Endothelial cell of umbilical vein (primary cell): ENCODE measurements around the gene CDCP2. TPM values are rescaled to one million over a fixed set of nuclear protein-coding genes. Genes with fewer than 3 reads are reported as not detected.

Source experiments
- BruUV-seq: library from RNA; stranded (reverse); fragments of 400-500 nt; replicated peaks from 2 replicates; lab custom pipeline; 2021; lab: Mats Ljungman, UMichigan
- CTCF ChIA-PET: fragments of 300-600, 350-600 bp; sonication (Branson Sonifier 250); formaldehyde crosslinking; loops from one replicate; lab custom pipeline; 2021; ENCODE audit warnings: antibody characterized with exemption, inconsistent platforms; lab: Charles Lee
- POLR2A ChIA-PET: fragments of 300-600, 350-600 bp; sonication (Branson Sonifier 250); formaldehyde crosslinking; loops from one replicate; lab custom pipeline; 2021; ENCODE audit warnings: antibody characterized with exemption, inconsistent platforms; lab: Charles Lee
- DNase-seq: peaks from one replicate; pipeline ENCODE4 v3.0.0-alpha.2; 2011; ENCODE audit warnings: low read depth, low spot score
- FAIRE-seq: peaks from 2 replicates; lab custom pipeline; 2011; peaks lifted over from hg19 to GRCh38; lab: Jason Lieb, UNC
- H2AFZ ChIP-seq: 2 replicates; pipeline ENCODE4 v1.6.0; 2012; ENCODE audit warnings: low read depth, low read length, control low read depth, inconsistent platforms
- H3K27ac ChIP-seq: 2 replicates; pipeline ENCODE4 v1.5.1; 2011; ENCODE audit warnings: low read depth, mild to moderate bottlenecking, control low read depth, low read length, moderate library complexity; ENCODE audit not compliant: insufficient read depth
- H3K27me3 ChIP-seq, 2 experiments: 2 replicates each; pipeline versions ENCODE4 v1.6.0 to v1.6.1; 2011; ENCODE audit warnings: low read length in 2 of 2, mixed read lengths in 1 of 2; ENCODE audit not compliant: control insufficient read depth in 2 of 2, insufficient read depth in 2 of 2
- H3K36me3 ChIP-seq, 2 experiments: 2 replicates in 1 of 2; 3 replicates in 1 of 2; pipeline ENCODE4 v1.5.1; 2011; ENCODE audit warnings: low read length in 2 of 2, mild to moderate bottlenecking in 1 of 2, moderate library complexity in 1 of 2; ENCODE audit not compliant: control insufficient read depth in 2 of 2, insufficient read depth in 2 of 2; ENCODE audit errors: extremely low read depth in 1 of 2
- H3K4me1 ChIP-seq: 3 replicates; pipeline ENCODE4 v1.5.1; 2011; ENCODE audit warnings: mild to moderate bottlenecking, low read length; ENCODE audit not compliant: control insufficient read depth, insufficient read depth; ENCODE audit errors: extremely low read depth
- H3K4me2 ChIP-seq: 2 replicates; pipeline ENCODE4 v1.6.1; 2011; ENCODE audit warnings: low read length, control low read depth, mixed read lengths; ENCODE audit not compliant: insufficient read depth
- H3K4me3 ChIP-seq, 3 experiments: fragments of 200-600 bp in 1 of 3; sonication (generic), shearing (Covaris generic) in 1 of 3; replicated peaks in 1 of 3; 2 replicates each; pipeline ENCODE4 v1.5.1; 2011 to 2016; ENCODE audit warnings: control low read depth in 3 of 3, low read length in 3 of 3, mild to moderate bottlenecking in 2 of 3, inconsistent platforms in 1 of 3, low read depth in 1 of 3, moderate library complexity in 1 of 3; ENCODE audit not compliant: insufficient read depth in 1 of 3
- H3K79me2 ChIP-seq: 2 replicates; pipeline ENCODE4 v1.6.0; 2012; ENCODE audit warnings: low read length, inconsistent platforms; ENCODE audit not compliant: control insufficient read depth, insufficient read depth
- H3K9ac ChIP-seq: replicated peaks from 2 replicates; pipeline ENCODE3; 2011; ENCODE audit warnings: low read length, control low read depth; ENCODE audit not compliant: insufficient read depth; ENCODE audit errors: extremely low read depth
- H3K9me1 ChIP-seq: replicated peaks from 3 replicates; pipeline ENCODE4 v1.6.0; 2011; ENCODE audit warnings: mild to moderate bottlenecking, low read length; ENCODE audit not compliant: control insufficient read depth, insufficient read depth; ENCODE audit errors: extremely low read depth
- H3K9me3 ChIP-seq: replicated peaks from 2 replicates; pipeline ENCODE4 v1.5.1; 2012; ENCODE audit warnings: low read length, inconsistent platforms; ENCODE audit not compliant: control insufficient read depth, insufficient read depth
- H4K20me1 ChIP-seq: replicated peaks from 2 replicates; pipeline ENCODE3; 2011; ENCODE audit warnings: mild to moderate bottlenecking, low read length; ENCODE audit not compliant: control insufficient read depth, insufficient read depth; ENCODE audit errors: extremely low read depth
- CTCF ChIP-seq, 2 donors: IDR thresholded peaks; 1 replicate in 1 of 2; 2 replicates in 1 of 2; pipeline ENCODE4 v1.5.1; 2011; ENCODE audit warnings: low read length in 2 of 2, mild to moderate bottlenecking in 2 of 2, moderate library complexity in 2 of 2, control low read depth in 1 of 2, inconsistent platforms in 1 of 2, low read depth in 1 of 2; ENCODE audit not compliant: insufficient read depth in 1 of 2; ENCODE audit errors: extremely low read depth in 1 of 2
- EZH2 ChIP-seq: IDR thresholded peaks from 2 replicates; pipeline ENCODE4 v1.6.1; 2012; ENCODE audit warnings: borderline replicate concordance, low read depth, mild to moderate bottlenecking, moderate library complexity, low read length, inconsistent platforms; ENCODE audit not compliant: severe bottlenecking
- FOS ChIP-seq: IDR thresholded peaks from 2 replicates; pipeline ENCODE4 v1.6.1; 2011; ENCODE audit warnings: mild to moderate bottlenecking, low read length, moderate library complexity, borderline replicate concordance; ENCODE audit not compliant: insufficient read depth
- GATA2 ChIP-seq: IDR thresholded peaks from 2 replicates; pipeline ENCODE4 v1.7.0; 2011; ENCODE audit warnings: low read depth, mild to moderate bottlenecking, moderate library complexity, mixed read lengths, low read length; ENCODE audit not compliant: insufficient read length, insufficient read depth
- JUN ChIP-seq: IDR thresholded peaks from 2 replicates; pipeline ENCODE4 v1.6.1; 2011; ENCODE audit warnings: borderline replicate concordance, low read depth; ENCODE audit not compliant: insufficient read length, insufficient read depth
- MAX ChIP-seq: IDR thresholded peaks from 2 replicates; pipeline ENCODE4 v1.6.1; 2011; ENCODE audit not compliant: insufficient read depth, insufficient read length
- MYC ChIP-seq: IDR thresholded peaks from one replicate; pipeline ENCODE4 v1.6.1; 2011; ENCODE audit warnings: mild to moderate bottlenecking, low read depth, low read length
- POLR2A ChIP-seq: IDR thresholded peaks from 2 replicates; pipeline ENCODE4 v1.6.1; 2012; ENCODE audit warnings: low read depth, mild to moderate bottlenecking, control low read depth, low read length
- POLR2AphosphoS5 ChIP-seq: IDR thresholded peaks from 2 replicates; pipeline ENCODE4 v1.6.1; 2012; ENCODE audit warnings: low read depth, mild to moderate bottlenecking, control low read depth, low read length, moderate library complexity; ENCODE audit not compliant: insufficient read depth
- dilution Hi-C: fragments of 300-500 bp; cut with MboI; formaldehyde crosslinking; loops from one replicate; pipeline ENCODE4 v1.15.0; 2019; ENCODE audit warnings: low sequenced_read_pairs; ENCODE audit not compliant: extremely low pct_ligation_motif_present
- intact Hi-C: fragments of 100-400 bp; cut with micrococcal nuclease; formaldehyde crosslinking; loops from one replicate; pipeline ENCODE4 v1.10.0; 2022
- polyA plus RNA-seq, 4 experiments: library from polyadenylated mRNA; depleted of rRNA in 3 of 4; stranded (reverse) in 3 of 4; unstranded in 1 of 4; fragments of >200 nt; gene quantifications; 2 replicates each; pipeline versions ENCODE4 v1.2.1 to v1.2.3, GENCODE V29; 2011 to 2012; ENCODE audit warnings: missing spikeins in 1 of 4
- total RNA-seq: library from RNA; stranded (reverse); gene quantifications from 2 replicates; pipeline ENCODE4 v1.2.3, GENCODE V29; 2021

CDCP2 gene
- total and polyA plus RNA-seq, 2 donors (not counting 3 experiments of a cell fraction or from before 2014, with no cell fraction given) = 0.10 TPM; not detected in 1

DNA sequence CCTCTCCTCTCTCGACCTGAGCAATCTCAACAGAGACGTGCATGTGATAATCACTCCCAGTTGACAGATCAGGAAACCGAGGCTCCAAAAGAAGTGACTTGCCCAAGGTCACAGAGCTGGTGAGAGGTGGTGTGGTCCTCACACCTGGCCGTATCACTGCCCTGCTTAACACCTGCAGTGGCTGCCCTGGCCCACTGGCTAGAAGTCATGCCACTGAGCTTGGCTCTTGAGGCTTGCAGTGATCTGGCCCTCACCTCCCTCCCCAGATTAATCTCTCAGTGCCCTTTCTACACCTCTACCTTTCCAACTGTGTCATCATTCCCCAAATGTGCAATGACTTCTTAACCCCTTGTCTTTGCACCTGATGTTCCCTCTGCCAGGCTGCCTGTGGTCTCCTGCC is 38.8 kb downstream of the CDCP2 start:
- H3K36me3 ChIP-seq = no peaks in the 10 kb centered on the region
- no peak overlapping the region for H3K9ac ChIP-seq
- no peak for TF ChIP-seq CTCF (IDR thresholded peaks at IDR 0.05; ENCODE audit: extremely low read depth in 1 of 2, insufficient read depth in 1 of 2, low read depth in 1 of 2, low read length in 2 of 2)
- POLR2A ChIA-PET = no interaction called here
- no peaks in the 10 kb centered on the region for H3K9me3 ChIP-seq
- FAIRE-seq (no peak), DNase-seq (no peak)
- intact Hi-C loops = no loop called here
- CTCF ChIA-PET = interaction anchor here (1.5 to 2.2 kb wide), 3 partner anchors 7 to 375 kb away, joined by 4 to 14 read pairs (median 6); no protein-coding TSS in a partner anchor
- H3K9me1 ChIP-seq = no peaks in the 10 kb centered on the region
- peaks cover 0 to 3% of the 10 kb centered on the region in 2 experiments for H3K27me3 ChIP-seq
- H3K4me1 ChIP-seq = no peaks in the 10 kb centered on the region
- no TSS peak for BruUV-seq
- no peaks in the 10 kb centered on the region for H3K79me2 ChIP-seq
- H2AFZ ChIP-seq = no peak overlapping the region
- dilution Hi-C loops = no loop called here
- H3K4me3 ChIP-seq = no peak overlapping the region
- H4K20me1 ChIP-seq = no peaks in the 10 kb centered on the region
- H3K4me2 ChIP-seq = no peak overlapping the region
- H3K27ac ChIP-seq = no peak overlapping the region

- no peak overlapping the region for H3K9ac ChIP-seq
- FAIRE-seq (no peak), DNase-seq (no peak)
- no peak overlapping the region for H2AFZ ChIP-seq
- dilution Hi-C loops = no loop called here
- no peaks in the 10 kb centered on the region for H3K9me3 ChIP-seq
- intact Hi-C loops = no loop called here
- no peaks in the 10 kb centered on the region for H3K9me1 ChIP-seq
- peaks cover 0 to 3% of the 10 kb centered on the region in 2 experiments for H3K27me3 ChIP-seq
- H3K79me2 ChIP-seq = no peaks in the 10 kb centered on the region
- H3K4me3 ChIP-seq = no peak overlapping the region
- H3K27ac ChIP-seq = no peak overlapping the region
- no peaks in the 10 kb centered on the region for H3K4me1 ChIP-seq
- H3K4me2 ChIP-seq = no peak overlapping the region
- ChIA-PET POLR2A (no interaction called here), CTCF (interaction anchor here (1.6 to 1.8 kb wide), 2 partner anchors 9 to 13 kb away, joined by 3 to 14 read pairs; no protein-coding TSS in a partner anchor)
- no peaks in the 10 kb centered on the region for H4K20me1 ChIP-seq
- no TSS peak for BruUV-seq
- no peaks in the 10 kb centered on the region for H3K36me3 ChIP-seq
- TF ChIP-seq CTCF (IDR thresholded peaks at IDR 0.05; ENCODE audit: extremely low read depth in 1 of 2, insufficient read depth in 1 of 2, low read depth in 1 of 2, low read length in 2 of 2) (no peak), JUN (no peak), MYC (no peak), POLR2A (no peak), MAX (no peak), FOS (no peak), EZH2 (no peak), POLR2AphosphoS5 (no peak), GATA2 (no peak)
Measured at GRCh38 chr1:54112705-54113368, 40.0 kb downstream of the CDCP2 start.
